Measurements from ENCODE around the gene TLE5. TPM values are rescaled to one million over a fixed set of nuclear protein-coding genes. Genes with fewer than 3 reads are reported as not detected.

Gene TLE5
- polyA plus RNA-seq, 1 donor from 2014 or later: 153 TPM

DNA sequence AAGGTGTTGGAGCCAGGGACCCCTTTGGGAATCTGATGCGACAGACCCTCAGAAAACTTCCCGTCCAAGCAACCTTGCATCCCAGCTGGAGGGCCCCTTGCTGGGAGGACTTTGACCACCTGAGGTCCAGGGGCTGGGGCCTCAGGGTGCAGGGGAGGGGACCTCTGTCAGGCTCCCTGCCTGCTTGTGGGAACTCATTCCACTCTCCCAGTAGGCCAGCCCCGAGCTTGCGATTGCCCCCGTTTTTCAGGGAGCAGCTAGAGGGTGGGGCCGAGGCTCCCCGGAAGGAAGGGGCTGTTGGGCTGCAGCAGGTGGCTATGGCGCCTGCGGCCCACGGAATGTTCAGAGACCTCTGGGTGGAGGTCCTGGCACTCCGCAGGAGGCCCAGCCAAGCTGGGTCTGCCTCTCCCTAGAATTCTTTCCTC lies 34.6 kb upstream of the TLE5 start:
- Histone ChIP-seq H2AFZ (ENCODE audit: low read depth, low read length) (no peak overlapping the region), H3F3A (ENCODE audit: insufficient read depth, low read length, poor library complexity, severe bottlenecking) (no peaks in the 10 kb centered on the region), H3K27ac (ENCODE audit: low read length) (no peak overlapping the region), H3K4me3 (ENCODE audit: low read length) (peak overlapping the region; percentile 97), H3K9ac (ENCODE audit: low read length) (no peak overlapping the region), H4K20me1 (ENCODE audit: insufficient read depth) (peaks cover 11% of the 10 kb centered on the region), H3K36me3 (ENCODE audit: insufficient read depth, low read length) (no peaks in the 10 kb centered on the region), H3K4me2 (ENCODE audit: low read length) (no peak overlapping the region), H3K9me3 (ENCODE audit: low read length) (no peaks in the 10 kb centered on the region), H3K9me2 (ENCODE audit: insufficient read depth, low read length) (no peaks in the 10 kb centered on the region), H3K79me2 (replicated peaks; ENCODE audit: insufficient read depth, low read length) (peaks cover 37% of the 10 kb centered on the region), H3K27me3 (ENCODE audit: insufficient read depth, low read depth, low read length) (no peaks in the 10 kb centered on the region)
- TF ChIP-seq SMC3 (conservative IDR thresholded peaks at IDR 0.05; ENCODE audit: poor library complexity) (no peak), MXI1 (conservative IDR thresholded peaks at IDR 0.05; ENCODE audit: poor library complexity, severe bottlenecking) (no peak), POLR2AphosphoS5 (IDR thresholded peaks at IDR 0.05) (no peak), EZH2 (IDR thresholded peaks at IDR 0.05; ENCODE audit: borderline replicate concordance, insufficient read depth, low read length, poor library complexity, severe bottlenecking) (no peak), RAD21 (conservative IDR thresholded peaks at IDR 0.05) (no peak), EP300 (conservative IDR thresholded peaks at IDR 0.05; ENCODE audit: poor library complexity, severe bottlenecking) (no peak)
- TF ChIP-seq, protein P1, sequence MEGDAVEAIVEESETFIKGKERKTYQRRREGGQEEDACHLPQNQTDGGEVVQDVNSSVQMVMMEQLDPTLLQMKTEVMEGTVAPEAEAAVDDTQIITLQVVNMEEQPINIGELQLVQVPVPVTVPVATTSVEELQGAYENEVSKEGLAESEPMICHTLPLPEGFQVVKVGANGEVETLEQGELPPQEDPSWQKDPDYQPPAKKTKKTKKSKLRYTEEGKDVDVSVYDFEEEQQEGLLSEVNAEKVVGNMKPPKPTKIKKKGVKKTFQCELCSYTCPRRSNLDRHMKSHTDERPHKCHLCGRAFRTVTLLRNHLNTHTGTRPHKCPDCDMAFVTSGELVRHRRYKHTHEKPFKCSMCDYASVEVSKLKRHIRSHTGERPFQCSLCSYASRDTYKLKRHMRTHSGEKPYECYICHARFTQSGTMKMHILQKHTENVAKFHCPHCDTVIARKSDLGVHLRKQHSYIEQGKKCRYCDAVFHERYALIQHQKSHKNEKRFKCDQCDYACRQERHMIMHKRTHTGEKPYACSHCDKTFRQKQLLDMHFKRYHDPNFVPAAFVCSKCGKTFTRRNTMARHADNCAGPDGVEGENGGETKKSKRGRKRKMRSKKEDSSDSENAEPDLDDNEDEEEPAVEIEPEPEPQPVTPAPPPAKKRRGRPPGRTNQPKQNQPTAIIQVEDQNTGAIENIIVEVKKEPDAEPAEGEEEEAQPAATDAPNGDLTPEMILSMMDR (IDR thresholded peaks at IDR 0.05; ENCODE audit: poor library complexity, severe bottlenecking): no peak
- TF ChIP-seq, protein P2, sequence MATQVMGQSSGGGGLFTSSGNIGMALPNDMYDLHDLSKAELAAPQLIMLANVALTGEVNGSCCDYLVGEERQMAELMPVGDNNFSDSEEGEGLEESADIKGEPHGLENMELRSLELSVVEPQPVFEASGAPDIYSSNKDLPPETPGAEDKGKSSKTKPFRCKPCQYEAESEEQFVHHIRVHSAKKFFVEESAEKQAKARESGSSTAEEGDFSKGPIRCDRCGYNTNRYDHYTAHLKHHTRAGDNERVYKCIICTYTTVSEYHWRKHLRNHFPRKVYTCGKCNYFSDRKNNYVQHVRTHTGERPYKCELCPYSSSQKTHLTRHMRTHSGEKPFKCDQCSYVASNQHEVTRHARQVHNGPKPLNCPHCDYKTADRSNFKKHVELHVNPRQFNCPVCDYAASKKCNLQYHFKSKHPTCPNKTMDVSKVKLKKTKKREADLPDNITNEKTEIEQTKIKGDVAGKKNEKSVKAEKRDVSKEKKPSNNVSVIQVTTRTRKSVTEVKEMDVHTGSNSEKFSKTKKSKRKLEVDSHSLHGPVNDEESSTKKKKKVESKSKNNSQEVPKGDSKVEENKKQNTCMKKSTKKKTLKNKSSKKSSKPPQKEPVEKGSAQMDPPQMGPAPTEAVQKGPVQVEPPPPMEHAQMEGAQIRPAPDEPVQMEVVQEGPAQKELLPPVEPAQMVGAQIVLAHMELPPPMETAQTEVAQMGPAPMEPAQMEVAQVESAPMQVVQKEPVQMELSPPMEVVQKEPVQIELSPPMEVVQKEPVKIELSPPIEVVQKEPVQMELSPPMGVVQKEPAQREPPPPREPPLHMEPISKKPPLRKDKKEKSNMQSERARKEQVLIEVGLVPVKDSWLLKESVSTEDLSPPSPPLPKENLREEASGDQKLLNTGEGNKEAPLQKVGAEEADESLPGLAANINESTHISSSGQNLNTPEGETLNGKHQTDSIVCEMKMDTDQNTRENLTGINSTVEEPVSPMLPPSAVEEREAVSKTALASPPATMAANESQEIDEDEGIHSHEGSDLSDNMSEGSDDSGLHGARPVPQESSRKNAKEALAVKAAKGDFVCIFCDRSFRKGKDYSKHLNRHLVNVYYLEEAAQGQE (IDR thresholded peaks at IDR 0.05; ENCODE audit: borderline replicate concordance): no peak

DNA sequence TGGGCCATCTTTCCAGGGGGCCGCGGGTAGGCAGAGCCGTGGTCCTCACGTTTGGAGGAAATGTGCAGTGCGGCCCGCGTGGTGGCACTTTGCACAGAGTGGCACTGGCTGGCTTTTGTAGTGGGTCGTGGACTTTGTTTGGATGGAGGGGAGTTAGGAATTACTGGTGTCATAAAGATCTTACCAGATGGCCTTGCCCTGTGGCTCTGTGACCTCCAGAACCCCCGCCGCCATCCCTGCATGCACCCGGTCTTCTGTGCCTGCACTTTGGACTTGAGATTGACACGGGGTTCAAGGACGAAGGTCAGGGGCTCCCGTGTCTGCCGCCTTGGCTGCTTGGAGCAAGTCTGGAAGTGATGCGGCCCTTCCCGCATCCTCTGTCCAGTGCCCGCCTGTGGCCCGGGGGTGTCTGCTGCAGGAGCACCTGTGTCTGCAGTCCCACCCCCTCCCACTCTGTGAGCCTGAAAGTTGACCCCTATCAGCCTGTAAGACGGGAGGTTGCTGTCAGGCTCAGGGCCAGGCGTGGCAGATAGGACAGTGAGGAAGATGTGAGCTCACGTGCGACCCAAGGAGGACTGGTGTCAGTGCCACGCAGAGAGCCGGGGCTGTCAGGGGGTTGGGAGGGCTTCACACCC lies 34.1 kb upstream of the TLE5 start:
- Histone ChIP-seq H4K20me1 (ENCODE audit: insufficient read depth) (peaks cover 11% of the 10 kb centered on the region), H3K36me3 (ENCODE audit: insufficient read depth, low read length) (no peaks in the 10 kb centered on the region)

More for the DNA sequence above, 34.1 kb upstream of the TLE5 start:
- H3K9ac ChIP-seq (ENCODE audit: low read length): peak overlapping the region; percentile 81
- H3K9me2 ChIP-seq (ENCODE audit: insufficient read depth, low read length): no peaks in the 10 kb centered on the region
- peaks cover 37% of the 10 kb centered on the region for H3K79me2 ChIP-seq (replicated peaks; ENCODE audit: insufficient read depth, low read length)
- H2AFZ ChIP-seq (ENCODE audit: low read depth, low read length): no peak overlapping the region
- H3F3A ChIP-seq (ENCODE audit: insufficient read depth, low read length, poor library complexity, severe bottlenecking): no peaks in the 10 kb centered on the region
- peak overlapping the region; percentile 91 for H3K4me2 ChIP-seq (ENCODE audit: low read length)
- TF ChIP-seq SMC3 (conservative IDR thresholded peaks at IDR 0.05; ENCODE audit: poor library complexity) (no peak), MXI1 (conservative IDR thresholded peaks at IDR 0.05; ENCODE audit: poor library complexity, severe bottlenecking) (peak; percentile 7)
- H3K27ac ChIP-seq (ENCODE audit: low read length): no peak overlapping the region
- H3K9me3 ChIP-seq (ENCODE audit: low read length): no peaks in the 10 kb centered on the region
- H3K27me3 ChIP-seq (ENCODE audit: insufficient read depth, low read depth, low read length): no peaks in the 10 kb centered on the region
- H3K4me3 ChIP-seq (ENCODE audit: low read length): peak overlapping the region; percentile 97
